NCI-H2227 treated with DMSO at 0.1 percent for 48 hours (cell line): Measurements from ENCODE around the gene ITGA1.
A peak's percentile ranks its signal among the peaks of the same experiment; 100 is the strongest.
"Not testable (repeated sequence)": the region's sequence is repeated elsewhere in the genome, so short reads cannot be mapped to it uniquely, and the experiment has no call there.

Source experiments
- DNase-seq: peaks from one replicate; lab custom pipeline; 2025; lab: John Stamatoyannopoulos, UW

The ITGA1 gene

GRCh38 chr5:52802272-52802973 is 14.7 kb downstream of the ITGA1 start:
- no peak for DNase-seq

- no peak for DNase-seq
These were observed 15.2 kb downstream of the ITGA1 start for GRCh38 chr5:52802974-52803336.

- no peak for DNase-seq
These were observed 16.7 kb downstream of the ITGA1 start for GRCh38 chr5:52804387-52804791.

GRCh38 chr5:52804981-52805380 is 17.3 kb downstream of the ITGA1 start:
- no peak for DNase-seq

- DNase-seq: no peak
These were observed 17.9 kb downstream of the ITGA1 start for GRCh38 chr5:52805615-52806014.

GRCh38 chr5:52807037-52807436 is 19.3 kb downstream of the ITGA1 start:
- DNase-seq: no peak

GRCh38 chr5:52807723-52808122 is 20.0 kb downstream of the ITGA1 start:
- DNase-seq: no peak

- no peak for DNase-seq
These were observed 20.7 kb downstream of the ITGA1 start for GRCh38 chr5:52808316-52808901.

GRCh38 chr5:52809884-52810283 is 22.2 kb downstream of the ITGA1 start:
- DNase-seq: no peak

GRCh38 chr5:52810426-52810825 is 22.7 kb downstream of the ITGA1 start:
- DNase-seq: no peak

- DNase-seq: no peak
These were observed 23.5 kb downstream of the ITGA1 start for GRCh38 chr5:52811067-52811749.

GRCh38 chr5:52814352-52815148 is 26.8 kb downstream of the ITGA1 start:
- no peak for DNase-seq

GRCh38 chr5:52817818-52818217 is 30.1 kb downstream of the ITGA1 start:
- no peak for DNase-seq

- no peak for DNase-seq
These were observed 30.6 kb downstream of the ITGA1 start for GRCh38 chr5:52818360-52818759.

- DNase-seq: not testable (repeated sequence)
These were observed 31.1 kb downstream of the ITGA1 start for GRCh38 chr5:52818807-52819206.

- DNase-seq: no peak
These were observed 34.2 kb downstream of the ITGA1 start for GRCh38 chr5:52821901-52822300.

- DNase-seq: peak; percentile 21
These were observed 34.7 kb downstream of the ITGA1 start for GRCh38 chr5:52822437-52822836.

GRCh38 chr5:52824827-52825226 is 37.1 kb downstream of the ITGA1 start:
- no peak for DNase-seq

GRCh38 chr5:52825826-52826225 is 38.1 kb downstream of the ITGA1 start:
- DNase-seq: no peak

- DNase-seq: no peak
These were observed 40.1 kb downstream of the ITGA1 start for GRCh38 chr5:52827815-52828214.

GRCh38 chr5:52829664-52830063 is 41.9 kb downstream of the ITGA1 start:
- DNase-seq: no peak

- no peak for DNase-seq
These were observed 42.9 kb downstream of the ITGA1 start for GRCh38 chr5:52830650-52831049.
